Adrenal gland (tissue), 12 donors: ENCODE measurements around the gene FGG. TPM values are rescaled to one million over a fixed set of nuclear protein-coding genes. Genes with fewer than 3 reads are reported as not detected.

Experiments used
- DNase-seq, 7 donors: peaks; one replicate each; pipeline ENCODE4 v3.0.0-alpha.2; 2019 to 2020
- H3K27ac ChIP-seq, 5 donors: fragments of 200-600 bp; sonication (generic) in 4 of 5; 1 replicate in 3 of 5; 2 replicates in 2 of 5; pipeline versions ENCODE4 v1.5.1 to v1.8.0; 2016 to 2020; ENCODE audit warnings: mild to moderate bottlenecking in 1 of 5
- H3K27me3 ChIP-seq: fragments of 200-600 bp; 2 replicates; pipeline ENCODE4 v1.8.0; 2021
- H3K36me3 ChIP-seq, 2 donors: fragments of 200-600 bp; replicated peaks in 1 of 2; 1 replicate in 1 of 2; 2 replicates in 1 of 2; pipeline versions ENCODE4 v1.5.1 to v1.8.0; 2018 to 2022
- H3K4me1 ChIP-seq, 2 donors: fragments of 200-600 bp; replicated peaks in 1 of 2; 1 replicate in 1 of 2; 2 replicates in 1 of 2; pipeline versions ENCODE4 v1.5.1 to v1.8.0; 2018 to 2021
- H3K4me3 ChIP-seq, 4 donors: fragments of 200-600 bp; sonication (generic) in 3 of 4; one replicate each; pipeline ENCODE4 v1.5.1; 2016 to 2018
- H3K9me3 ChIP-seq, 3 donors: fragments of 200-600 bp; sonication (generic) in 1 of 3; replicated peaks in 1 of 3; 1 replicate in 2 of 3; 2 replicates in 1 of 3; pipeline versions ENCODE4 v1.5.1 to v1.8.0; 2016 to 2021
- POLR2A ChIP-seq, 2 donors: fragments of 450-650 bp; IDR thresholded peaks; one replicate each; pipeline ENCODE4 v1.6.1; 2017; ENCODE audit warnings: antibody characterized with exemption in 2 of 2, mild to moderate bottlenecking in 2 of 2, moderate library complexity in 1 of 2
- WGBS, 4 donors: extraction: QIAGEN DNeasy Blood & Tissue Kit in 2 of 4; methylation state at CpG; one replicate each; pipeline versions ENCODE4 v1.1.5 to v1.1.7; 2013 to 2017; 5-methylcytosine and 5-hydroxymethylcytosine counted together
- intact Hi-C, 2 donors: fragments of 100-400 bp; cut with DNase I; formaldehyde crosslinking; loops; one replicate each; pipeline versions ENCODE4 v1.14.1 to v1.15.0; 2022 to 2023
- polyA plus RNA-seq, 3 donors: library from polyadenylated mRNA; stranded (reverse); fragments of 200-250 nt in 2 of 3; fragments of 350-450 nt in 1 of 3; fragmentation: Illumina TruSeq in 1 of 3; extraction: RNeasy Lipid Tissue Mini Kit (QIAGEN cat#74804) in 1 of 3; gene quantifications; one replicate each; pipeline ENCODE4 v1.2.3, GENCODE V29; 2013 to 2014
- total RNA-seq, 9 donors: library from RNA; depleted of rRNA in 4 of 9; stranded (reverse); fragments of >200 nt in 4 of 9; fragments of 120-200 nt in 1 of 9; fragmentation: NEBNext Ultra II Directional in 1 of 9; extraction: Animal tissue kit (Norgen Biotek cat#: 25700) in 1 of 9; gene quantifications; one replicate each; pipeline versions ENCODE4 v1.1.0 to v1.2.4, GENCODE V29; 2013 to 2023
- TF ChIP-seq, protein P1 (sequence below), 6 experiments: fragments of 450-650 bp in 4 of 6; fragments of 200-600 bp in 2 of 6; sonication (generic) in 1 of 6; IDR thresholded peaks; 1 replicate in 5 of 6; 2 replicates in 1 of 6; pipeline versions ENCODE4 v1.5.1 to v1.8.0; 2016 to 2021; ENCODE audit warnings: antibody characterized with exemption in 6 of 6, mild to moderate bottlenecking in 2 of 6, moderate library complexity in 1 of 6
- donor health status: healthy with polysubstance abuse.
- donor health status: Bipolar disorder and iron deficiency.
- donor health status: DM: yes; HTN: yes; CAD: no.
- donor health status: DM: no; HTN: no; CAD: no.
- donor health status: DM: no; HTN: no; CAD: no.
- donor health status: DM: yes; HTN: yes; CAD: no.

FGG gene
- total and polyA plus RNA-seq, 12 donors, result 1.7 to 71.2 (median 11.2) TPM; not detected in 1

- H3K9me3 ChIP-seq, result no peaks in the 10 kb centered on the region
- H3K27ac ChIP-seq, result no peak overlapping the region
- intact Hi-C loops, result loop anchor here (5.0 kb wide), 2 partner anchors 66 to 71 kb away; partner anchors contain the start of gene PLRG1 (in 1 of the 2)
- peaks cover 0 to 7% of the 10 kb centered on the region in 2 donors for H3K4me1 ChIP-seq
- H3K4me3 ChIP-seq, result no peak overlapping the region
- H3K36me3 ChIP-seq, result no peaks in the 10 kb centered on the region
- DNase-seq, result no peak
- H3K27me3 ChIP-seq, result peaks cover 17% of the 10 kb centered on the region
- 57 to 70% (median 64%) methylated on average over 3 of the region's 3 CpGs for WGBS, 4 donors
- no peak for TF ChIP-seq POLR2A (IDR thresholded peaks at IDR 0.05)
- TF ChIP-seq, protein P1, sequence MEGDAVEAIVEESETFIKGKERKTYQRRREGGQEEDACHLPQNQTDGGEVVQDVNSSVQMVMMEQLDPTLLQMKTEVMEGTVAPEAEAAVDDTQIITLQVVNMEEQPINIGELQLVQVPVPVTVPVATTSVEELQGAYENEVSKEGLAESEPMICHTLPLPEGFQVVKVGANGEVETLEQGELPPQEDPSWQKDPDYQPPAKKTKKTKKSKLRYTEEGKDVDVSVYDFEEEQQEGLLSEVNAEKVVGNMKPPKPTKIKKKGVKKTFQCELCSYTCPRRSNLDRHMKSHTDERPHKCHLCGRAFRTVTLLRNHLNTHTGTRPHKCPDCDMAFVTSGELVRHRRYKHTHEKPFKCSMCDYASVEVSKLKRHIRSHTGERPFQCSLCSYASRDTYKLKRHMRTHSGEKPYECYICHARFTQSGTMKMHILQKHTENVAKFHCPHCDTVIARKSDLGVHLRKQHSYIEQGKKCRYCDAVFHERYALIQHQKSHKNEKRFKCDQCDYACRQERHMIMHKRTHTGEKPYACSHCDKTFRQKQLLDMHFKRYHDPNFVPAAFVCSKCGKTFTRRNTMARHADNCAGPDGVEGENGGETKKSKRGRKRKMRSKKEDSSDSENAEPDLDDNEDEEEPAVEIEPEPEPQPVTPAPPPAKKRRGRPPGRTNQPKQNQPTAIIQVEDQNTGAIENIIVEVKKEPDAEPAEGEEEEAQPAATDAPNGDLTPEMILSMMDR (IDR thresholded peaks at IDR 0.05), result no peak
Observed at GRCh38 chr4:154623436-154623835, 11.0 kb upstream of the FGG start.

- intact Hi-C loops, result loop anchor here (5.0 kb wide), 2 partner anchors 65 to 70 kb away; partner anchors contain the start of gene PLRG1 (in 1 of the 2)
- peaks cover 0 to 7% of the 10 kb centered on the region in 2 donors for H3K4me1 ChIP-seq
- peak in 2 of 7 donors; percentile 11 to 18 for DNase-seq
- TF ChIP-seq, protein P1 (IDR thresholded peaks at IDR 0.05), result peak; percentile 22 to 56 (median 41)
- no peak for TF ChIP-seq POLR2A (IDR thresholded peaks at IDR 0.05)
- no peak overlapping the region for H3K27ac ChIP-seq
- H3K9me3 ChIP-seq, result no peaks in the 10 kb centered on the region
- H3K4me3 ChIP-seq, result no peak overlapping the region
- H3K36me3 ChIP-seq, result no peaks in the 10 kb centered on the region
- H3K27me3 ChIP-seq, result peaks cover 9% of the 10 kb centered on the region
Observed at GRCh38 chr4:154622598-154622997, 10.1 kb upstream of the FGG start.

DNA sequence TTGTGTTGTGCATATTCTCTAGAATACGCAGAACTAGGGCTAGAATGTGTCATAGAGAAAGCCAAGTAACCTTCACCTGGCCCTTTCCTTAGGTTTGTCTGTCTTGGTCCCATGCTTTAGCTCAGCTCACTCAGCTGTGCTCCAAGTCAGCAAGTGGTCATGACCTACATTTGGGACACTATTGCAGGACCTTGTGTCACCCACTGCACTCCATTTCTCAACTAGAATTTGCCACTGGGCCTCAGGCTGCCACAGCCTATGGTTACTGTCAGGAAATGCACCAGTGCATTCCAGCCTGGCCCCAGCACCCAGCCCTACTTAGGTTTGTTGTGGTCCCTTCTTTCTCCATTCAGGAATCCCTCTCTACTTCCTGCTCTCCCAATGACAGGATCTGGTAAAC is 7.7 kb upstream of the FGG start:
- H3K9me3 ChIP-seq, result no peaks in the 10 kb centered on the region
- no peak overlapping the region for H3K27ac ChIP-seq
- WGBS, 4 donors, result 0 to 94% (median 37%) methylated on average over 1 of the region's 1 CpG
- H3K4me1 ChIP-seq, result no peaks in the 10 kb centered on the region
- H3K27me3 ChIP-seq, result no peaks in the 10 kb centered on the region
- H3K4me3 ChIP-seq, result no peak overlapping the region
- no peak for DNase-seq
- H3K36me3 ChIP-seq, result no peaks in the 10 kb centered on the region
- TF ChIP-seq POLR2A (IDR thresholded peaks at IDR 0.05), result no peak
- TF ChIP-seq, protein P1 (IDR thresholded peaks at IDR 0.05), result no peak
- intact Hi-C loops, result loop anchor here (5.0 kb wide), 2 partner anchors 63 to 68 kb away; partner anchors contain the start of gene PLRG1 (in 1 of the 2)

- WGBS, 4 donors, result 36 to 51% (median 44%) methylated on average over 4 of the region's 4 CpGs
- DNase-seq, result peak in 6 of 7 donors; percentile 28 to 69 (median 39)
- H3K4me1 ChIP-seq, result no peaks in the 10 kb centered on the region
- no peaks in the 10 kb centered on the region for H3K27me3 ChIP-seq
- no peak overlapping the region for H3K27ac ChIP-seq
- TF ChIP-seq POLR2A (IDR thresholded peaks at IDR 0.05), result no peak
- TF ChIP-seq, protein P1 (IDR thresholded peaks at IDR 0.05), result peak in 5 of 6 experiments; percentile 37 to 60 (median 45)
- H3K36me3 ChIP-seq, result no peaks in the 10 kb centered on the region
- intact Hi-C loops, result no loop called here
- no peaks in the 10 kb centered on the region for H3K9me3 ChIP-seq
- H3K4me3 ChIP-seq, result no peak overlapping the region
Observed at GRCh38 chr4:154618708-154619315, 6.4 kb upstream of the FGG start.
